DMS 273 treated with DMSO at 0.1 percent for 48 hours (cell line): ENCODE results near the gene CAST.
A peak's percentile ranks its signal among the peaks of the same experiment; 100 is the strongest.
"Not testable (repeated sequence)": the region's sequence is repeated elsewhere in the genome, so short reads cannot be mapped to it uniquely, and the experiment has no call there.

Source experiments
- DNase-seq: peaks from one replicate; lab custom pipeline; 2025; lab: John Stamatoyannopoulos, UW

CAST gene

DNA sequence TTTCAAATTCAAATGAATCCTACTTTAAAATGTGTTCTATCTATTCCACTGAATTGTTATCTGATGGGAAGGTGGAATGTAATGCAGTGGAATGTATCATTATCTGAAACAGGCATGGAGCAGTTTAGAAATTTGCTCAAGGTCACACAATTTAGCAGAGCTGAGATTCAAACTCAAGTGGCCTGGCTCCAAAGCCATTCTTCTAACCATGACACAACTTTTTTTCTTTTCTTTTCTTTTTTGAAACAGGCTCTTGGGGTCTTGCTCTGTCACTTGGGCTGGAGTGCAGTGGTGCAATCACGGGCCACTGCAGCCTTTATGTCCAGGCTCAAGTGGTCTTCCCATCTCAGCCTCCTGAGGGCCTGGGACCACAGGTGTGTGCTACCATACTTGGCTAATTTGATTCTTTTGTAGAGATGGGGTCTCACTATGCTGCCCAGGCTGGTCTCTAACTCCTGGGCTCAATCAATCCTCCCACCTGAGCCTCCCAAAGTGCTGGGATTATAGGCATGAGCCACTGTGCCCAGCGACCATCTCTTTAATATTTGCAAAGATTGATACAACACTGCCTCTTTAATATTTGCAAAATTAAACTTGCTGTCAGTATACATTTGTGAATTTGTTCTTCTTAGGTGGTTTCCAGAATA is 50.0 kb downstream of the CAST start:
- DNase-seq, result no peak

DNA sequence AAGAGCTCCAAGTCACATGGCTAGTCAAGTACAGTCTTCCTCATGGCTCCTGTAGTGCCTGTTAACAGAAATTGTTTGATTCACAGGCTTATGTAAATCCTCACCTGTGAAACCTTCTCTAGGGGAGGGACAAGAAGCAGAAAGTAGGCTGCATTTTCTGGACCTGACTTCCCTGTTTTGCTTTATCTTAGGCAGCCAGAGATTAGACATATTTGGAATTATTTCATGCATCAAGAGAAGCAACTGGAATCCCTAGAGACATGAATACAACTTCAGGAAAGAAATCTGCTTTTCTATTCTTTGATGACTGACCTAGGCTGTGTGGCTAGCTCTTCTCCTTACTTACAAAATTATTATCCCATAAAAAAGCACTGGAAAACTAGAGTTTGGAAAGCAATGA is 52.3 kb downstream of the CAST start:
- no peak for DNase-seq

DNA sequence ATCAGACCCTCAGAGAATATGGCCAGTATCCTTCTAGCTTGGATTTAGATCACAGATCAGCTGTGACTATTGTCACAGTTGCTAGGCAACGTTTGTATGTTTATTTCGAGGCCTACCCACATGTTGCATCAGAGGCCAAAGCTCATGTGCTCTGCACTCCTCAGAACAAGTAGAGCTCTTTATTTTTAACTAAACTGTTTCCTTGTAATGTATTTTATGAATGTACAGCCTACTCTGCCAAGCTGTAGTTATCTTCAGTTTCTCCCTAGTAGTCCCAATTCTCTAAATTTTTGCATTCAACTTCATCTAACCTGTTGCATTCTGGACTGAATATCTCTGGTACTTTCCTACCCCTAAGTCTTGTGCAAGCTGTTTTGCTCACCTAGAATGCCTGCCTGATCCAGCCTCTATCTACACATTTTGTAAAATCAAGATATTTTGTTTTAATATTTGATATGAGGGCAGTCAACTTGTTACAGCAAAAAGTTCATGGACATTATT is 52.8 kb downstream of the CAST start:
- DNase-seq, result no peak

DNA sequence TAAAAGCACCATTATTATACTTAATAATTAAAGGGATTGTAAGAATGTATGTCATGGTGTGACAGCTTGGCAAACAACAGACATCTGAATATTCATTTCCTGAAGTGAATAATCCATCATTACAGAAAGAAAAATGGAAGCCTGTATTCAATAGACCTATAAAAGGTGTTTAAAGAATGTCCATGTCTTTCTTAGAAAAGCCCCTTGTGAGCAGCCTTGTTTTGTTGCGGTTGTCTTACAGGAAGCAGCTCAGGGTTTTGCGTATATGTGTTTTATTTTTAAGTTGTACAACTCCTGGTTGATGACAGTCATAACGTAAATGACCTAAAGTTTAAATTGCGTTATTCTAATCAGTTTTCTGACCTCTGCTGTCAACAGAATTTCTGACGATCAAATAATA is 53.8 kb downstream of the CAST start:
- DNase-seq, result no peak

DNA sequence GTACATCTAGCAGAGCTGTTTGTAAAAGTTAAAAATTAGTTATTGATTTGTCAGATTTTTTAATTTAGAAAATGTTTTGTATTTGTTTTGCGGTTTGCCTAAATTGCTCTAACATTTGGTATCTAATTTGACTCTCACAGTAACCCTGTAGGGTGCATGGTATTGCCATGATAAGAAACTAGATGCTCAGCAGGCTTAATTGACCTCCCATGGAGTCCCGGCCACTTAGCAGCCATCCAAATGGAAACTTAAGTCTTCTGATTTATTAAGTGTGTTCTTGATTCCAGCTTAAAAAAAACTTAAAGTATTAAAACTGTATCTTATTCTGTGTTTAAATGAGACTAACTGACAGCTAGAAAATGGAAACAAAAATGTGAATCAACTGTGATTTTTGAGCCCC is 54.5 kb downstream of the CAST start:
- peak; percentile 13 for DNase-seq

DNA sequence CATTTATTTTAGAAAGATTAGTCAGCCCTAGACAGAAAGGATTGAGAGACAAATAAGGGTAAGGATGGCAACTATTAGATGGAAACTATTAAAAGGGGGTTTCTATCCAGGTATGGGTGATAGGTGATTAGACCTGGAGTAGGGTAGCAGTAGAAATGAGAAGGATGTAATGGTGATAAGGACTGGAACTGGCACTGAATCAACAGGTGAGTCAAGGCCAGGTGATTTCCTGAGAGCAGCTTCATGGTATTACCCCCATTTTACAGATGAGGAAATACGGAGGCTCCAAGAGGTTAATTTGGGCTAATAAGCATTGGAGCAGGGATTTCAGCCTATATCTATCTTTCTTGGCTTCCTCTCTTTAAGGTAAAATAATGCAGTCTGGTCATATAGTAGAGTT is 55.7 kb downstream of the CAST start:
- DNase-seq, result no peak

DNA sequence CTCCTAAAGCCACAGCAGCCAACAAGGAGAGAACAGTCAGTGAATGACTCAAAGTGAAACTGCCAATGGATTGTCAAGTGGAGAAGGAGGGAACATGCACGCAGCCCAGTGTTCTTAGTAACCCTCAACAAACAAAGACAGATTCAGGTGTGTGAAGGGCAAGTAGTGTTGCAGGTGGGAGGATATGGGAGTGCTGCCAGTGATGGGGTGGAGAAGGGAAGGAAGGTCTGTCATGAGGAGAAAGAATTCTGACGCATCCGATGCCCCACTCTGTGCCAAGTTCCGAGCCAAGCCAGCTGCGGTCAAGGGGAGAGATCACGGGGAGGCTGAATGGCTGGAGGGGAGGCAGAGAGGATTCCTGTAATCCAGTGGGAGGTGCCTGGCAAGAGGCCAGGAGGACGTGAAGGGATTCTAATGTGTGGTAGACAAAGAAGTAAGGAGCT is 56.5 kb downstream of the CAST start:
- no peak for DNase-seq

DNA sequence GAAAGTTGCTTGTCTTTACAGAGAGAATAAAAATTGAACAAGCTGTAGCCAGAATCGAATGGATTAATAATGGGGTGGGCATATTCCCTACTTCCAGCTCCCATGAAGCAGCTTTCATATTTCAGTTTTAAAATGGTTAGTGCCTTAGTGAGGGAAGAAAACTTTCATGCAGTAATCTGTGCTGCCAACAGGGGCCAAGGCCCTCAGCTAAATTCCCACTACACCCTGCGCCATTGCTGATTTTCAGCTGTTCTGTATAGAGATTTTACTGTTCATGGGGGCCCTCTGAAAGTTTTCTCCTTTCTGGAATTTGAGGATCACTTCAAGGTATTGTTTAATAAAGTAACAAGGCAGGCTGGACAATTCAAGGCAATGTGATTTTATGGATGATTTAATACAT is 58.2 kb downstream of the CAST start:
- no peak for DNase-seq

DNA sequence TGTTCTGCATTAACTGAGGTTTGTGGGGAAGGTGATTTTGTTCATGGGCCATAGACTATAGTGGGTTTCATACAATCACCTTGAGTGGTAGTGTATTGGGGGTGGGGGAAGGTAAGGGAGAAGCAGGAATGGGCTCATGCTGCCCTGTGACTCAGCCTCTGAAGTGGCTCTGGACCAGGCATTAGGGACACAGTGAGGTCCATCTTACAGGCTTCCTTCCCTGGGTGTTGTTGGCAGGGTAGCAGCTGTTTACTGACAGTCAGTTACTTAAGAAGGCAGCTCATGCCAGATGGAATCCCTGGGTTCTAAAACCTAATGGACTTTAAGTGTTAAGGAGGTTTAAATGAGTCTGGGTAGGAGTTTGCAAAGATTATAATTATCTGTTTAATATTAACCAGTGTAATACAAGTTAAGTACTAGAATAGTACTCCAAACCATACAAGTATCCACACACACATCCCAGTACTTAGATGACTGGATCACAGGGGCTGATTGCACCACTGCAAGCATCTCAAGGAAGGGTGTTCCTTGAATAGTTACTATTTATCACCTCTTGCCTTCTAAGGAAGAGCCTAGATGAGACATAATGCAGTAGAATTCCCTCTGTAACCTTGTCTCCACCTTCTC is 59.3 kb downstream of the CAST start:
- DNase-seq, result peak; percentile 24

DNA sequence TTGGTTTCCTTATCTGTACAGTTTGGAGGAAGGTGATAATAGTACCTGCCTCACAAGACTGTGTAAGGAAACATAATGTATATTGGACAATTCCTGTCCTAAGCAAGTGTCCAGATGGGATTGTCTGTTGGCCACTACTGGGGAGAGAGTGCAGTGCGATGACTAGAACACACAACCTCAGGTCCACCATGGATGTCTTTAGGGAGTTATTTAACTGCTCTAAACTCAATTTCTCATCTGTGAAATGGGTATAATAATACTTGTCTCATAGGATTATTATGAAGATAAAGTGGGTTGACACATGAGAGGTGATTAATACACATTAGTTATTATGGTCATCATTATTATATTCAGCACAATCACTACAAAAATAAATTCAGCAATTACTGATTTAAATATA is 63.1 kb downstream of the CAST start:
- DNase-seq, result no peak

DNA sequence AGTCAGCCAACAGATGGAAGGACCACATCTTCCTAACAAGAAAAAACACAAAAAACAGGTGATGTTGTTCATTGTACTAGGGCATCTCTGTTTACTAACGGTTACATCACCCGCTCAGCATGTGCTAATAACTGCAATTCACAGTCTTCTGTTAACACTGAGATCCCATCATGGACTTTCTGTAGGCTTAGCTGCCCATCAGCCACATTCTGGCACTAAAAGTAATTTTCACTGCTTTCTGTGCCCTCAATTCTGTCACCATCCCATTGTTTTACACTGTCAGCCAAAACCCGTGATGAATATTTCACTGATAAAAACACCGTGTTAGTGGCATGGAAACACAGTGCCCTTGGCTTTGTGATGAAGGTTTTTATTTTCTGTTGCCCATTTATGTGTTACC is 64.6 kb downstream of the CAST start:
- no peak for DNase-seq

DNA sequence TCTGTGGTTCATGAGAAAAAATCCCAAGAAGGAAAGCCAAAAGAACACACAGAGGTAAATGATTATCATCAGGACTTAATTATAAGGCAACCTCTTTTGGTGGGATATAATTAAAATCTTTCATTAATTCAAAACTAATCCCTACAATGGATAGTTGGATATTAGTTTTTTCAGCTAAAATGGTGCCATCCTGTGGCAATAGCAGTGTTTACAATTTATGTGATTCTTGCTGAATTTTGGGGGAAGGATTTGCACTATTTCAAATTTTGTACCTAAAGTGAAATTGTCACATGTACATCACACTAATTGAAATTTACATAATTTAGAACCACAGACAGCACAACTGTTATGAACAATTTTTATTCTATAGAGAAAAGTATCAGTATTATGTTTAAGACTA is 67.0 kb downstream of the CAST start:
- no peak for DNase-seq

DNA sequence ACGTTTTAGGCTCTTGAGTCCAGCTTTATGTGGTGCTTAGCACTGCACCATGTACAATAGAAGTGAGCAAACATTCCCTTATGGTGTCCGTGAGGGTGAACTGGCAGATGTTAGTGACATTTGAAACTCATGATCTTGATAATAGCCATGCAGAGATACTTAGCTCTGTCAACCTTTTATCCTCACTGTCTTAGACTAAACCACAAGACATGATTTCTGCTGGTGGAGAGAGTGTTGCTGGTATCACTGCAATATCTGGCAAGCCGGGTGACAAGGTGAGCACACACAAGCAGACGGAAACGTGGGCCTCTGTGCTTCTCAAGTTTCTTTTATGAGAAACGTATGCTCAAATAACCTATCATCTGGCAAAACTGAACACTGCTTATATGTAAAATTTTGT is 68.4 kb downstream of the CAST start:
- peak; percentile 74 for DNase-seq

DNA sequence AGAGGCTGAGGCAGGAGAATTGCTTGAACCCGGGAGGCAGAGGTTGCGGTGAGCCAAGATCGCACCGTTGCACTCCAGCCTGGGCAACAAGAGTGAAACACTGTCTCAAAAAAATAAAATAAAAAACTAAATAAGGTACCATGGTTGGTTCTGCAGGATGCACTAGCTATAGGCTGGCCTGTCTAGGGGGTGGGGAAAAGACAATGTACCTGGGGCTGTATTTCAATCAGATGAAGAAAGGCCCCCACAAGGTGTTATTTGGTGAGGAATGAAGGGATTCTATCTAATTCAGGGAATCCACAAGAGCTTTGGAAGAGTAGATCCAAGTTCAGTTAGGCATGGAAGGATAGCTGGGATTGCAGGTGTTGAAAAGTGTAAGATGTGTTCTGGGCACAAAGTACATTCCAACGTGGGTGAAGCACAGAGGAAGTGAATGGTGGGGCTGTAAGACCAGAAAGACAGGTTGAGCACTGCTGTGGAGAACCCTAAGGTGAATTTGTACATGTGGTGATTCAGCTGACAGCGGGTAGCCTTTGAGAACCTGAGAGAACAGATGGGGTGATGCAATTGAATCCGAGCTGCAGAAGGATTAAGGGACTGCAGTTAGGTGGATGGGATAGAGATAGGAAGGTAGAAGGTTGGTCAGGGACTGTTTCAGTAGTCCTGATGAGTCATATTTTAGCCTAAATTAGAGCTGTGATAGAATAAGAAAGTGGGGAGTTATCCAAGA is 71.8 kb downstream of the CAST start:
- peak; percentile 74 for DNase-seq

DNA sequence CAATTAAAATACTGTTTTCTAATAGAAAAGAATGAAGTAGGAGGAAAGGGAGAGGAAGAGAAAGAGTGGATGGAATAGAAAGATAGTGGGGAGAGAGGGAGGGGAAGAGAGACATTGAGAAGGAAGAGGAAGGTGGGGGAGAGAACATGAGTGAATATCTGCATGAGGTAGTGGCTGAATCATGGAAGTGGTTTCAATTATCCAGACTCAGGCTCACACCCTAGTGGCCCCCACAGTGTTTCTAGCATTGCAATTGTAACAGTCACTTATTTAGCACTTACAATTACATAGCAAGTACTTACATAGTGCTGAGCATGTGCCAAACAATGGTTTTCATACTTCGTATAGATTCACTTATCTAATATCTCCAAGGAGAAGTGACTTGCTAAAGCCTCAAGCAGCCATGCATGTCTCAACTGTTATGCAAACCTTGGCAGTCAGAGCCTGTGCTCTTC is 72.7 kb downstream of the CAST start:
- DNase-seq, result no peak

DNA sequence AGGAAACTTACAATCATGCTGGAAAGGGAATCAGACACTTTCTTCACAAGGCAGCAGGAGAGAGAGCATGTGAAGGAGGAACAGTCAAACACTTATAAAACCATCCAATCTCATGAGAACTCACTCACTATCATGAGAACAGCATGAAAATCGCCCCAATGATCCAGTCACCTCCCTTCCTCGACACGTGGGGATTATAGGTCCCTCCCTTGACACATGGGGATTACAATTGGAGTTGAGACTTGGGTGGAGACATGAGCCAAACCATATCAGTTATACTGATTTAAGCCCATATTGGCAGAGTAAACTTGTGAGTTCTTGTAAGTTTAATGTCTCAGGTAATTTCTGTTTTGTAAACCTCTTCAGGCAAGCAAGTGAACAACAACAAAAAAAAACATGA is 74.8 kb downstream of the CAST start:
- no peak for DNase-seq

DNA sequence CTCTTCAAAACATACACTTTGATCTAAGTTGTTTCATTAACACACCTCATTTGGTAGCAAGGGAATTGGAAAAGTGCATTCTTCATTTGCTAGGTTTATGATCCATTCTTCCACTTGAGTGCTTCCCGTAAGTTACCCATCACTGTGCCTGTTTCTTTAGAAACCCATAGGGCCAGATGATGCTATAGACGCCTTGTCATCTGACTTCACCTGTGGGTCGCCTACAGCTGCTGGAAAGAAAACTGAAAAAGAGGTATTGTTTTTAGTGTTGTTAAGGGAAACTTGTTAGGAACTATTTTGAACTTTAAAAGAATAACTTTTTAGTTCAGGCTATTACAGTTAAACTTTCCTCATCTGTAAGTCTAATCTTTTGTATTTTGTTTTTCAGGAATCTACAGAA is 78.9 kb downstream of the CAST start:
- DNase-seq, result no peak

DNA sequence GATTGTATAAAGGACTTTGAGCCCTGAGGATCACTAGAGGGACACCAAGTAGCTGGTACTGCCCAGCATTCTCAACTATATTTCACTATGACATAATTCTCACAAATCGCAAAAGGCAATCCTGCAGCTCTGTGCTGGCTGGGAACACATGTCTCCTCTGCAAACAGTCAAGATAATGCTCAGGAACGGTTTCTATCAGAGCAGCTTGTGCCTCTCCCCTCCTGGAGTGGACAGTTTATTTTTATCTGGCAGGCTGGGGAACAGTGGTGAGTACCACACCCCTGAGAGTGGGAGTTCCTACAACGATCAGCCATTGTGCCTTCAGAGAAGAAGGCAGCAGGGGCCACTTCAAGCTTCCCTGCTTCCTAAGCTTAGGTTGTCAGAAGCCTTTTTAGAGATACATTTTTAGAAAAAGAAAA is 79.7 kb downstream of the CAST start:
- no peak for DNase-seq

DNA sequence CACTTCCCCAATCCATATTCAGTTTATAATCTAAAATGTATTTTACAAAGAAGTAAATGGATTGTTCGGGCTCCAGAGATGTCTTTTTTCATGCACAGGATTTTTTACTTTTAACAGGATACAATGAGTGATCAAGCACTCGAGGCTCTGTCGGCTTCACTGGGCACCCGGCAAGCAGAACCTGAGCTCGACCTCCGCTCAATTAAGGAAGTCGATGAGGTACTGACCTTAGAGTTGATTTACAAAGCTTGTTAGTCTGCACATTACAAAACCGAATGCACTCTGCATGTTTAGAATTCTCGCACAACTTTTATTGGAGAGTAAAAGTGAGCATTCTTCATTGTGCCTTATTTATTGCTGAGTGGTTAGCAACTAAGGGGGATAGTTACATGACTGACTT is 80.4 kb downstream of the CAST start:
- no peak for DNase-seq

DNA sequence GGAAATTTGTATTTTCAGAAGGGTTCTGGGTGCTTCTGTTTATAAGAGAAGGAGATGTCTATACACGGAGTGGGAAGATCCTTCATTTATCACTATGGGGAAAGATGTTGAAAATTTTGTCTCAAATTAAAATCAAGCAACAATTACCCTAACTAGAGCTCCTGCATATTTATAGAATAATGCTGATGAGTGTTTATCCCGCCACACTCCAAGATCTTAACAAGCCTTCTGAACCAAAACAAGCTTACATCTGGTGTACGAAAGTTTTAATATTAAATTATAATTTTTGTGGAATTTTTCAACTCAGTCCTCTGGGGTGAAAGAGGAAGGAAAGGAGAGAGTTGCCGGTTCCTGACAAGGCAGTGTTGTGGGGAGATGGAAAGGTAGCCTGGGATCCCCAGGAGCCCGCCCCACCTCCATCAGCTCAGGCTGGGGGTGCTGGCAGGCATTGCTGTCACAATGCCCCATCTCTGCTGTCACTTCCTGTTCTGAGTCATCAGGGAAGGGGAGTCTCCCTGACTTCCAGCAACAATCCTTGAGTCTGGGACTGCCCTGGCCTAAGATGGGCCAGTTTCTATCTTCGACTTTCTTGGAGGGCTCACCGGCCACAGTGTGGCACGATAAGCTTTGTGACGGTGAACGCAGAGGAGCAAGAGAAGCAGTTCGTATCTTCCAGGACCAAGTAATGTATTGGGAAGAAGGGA is 81.0 kb downstream of the CAST start:
- DNase-seq, result no peak

DNA sequence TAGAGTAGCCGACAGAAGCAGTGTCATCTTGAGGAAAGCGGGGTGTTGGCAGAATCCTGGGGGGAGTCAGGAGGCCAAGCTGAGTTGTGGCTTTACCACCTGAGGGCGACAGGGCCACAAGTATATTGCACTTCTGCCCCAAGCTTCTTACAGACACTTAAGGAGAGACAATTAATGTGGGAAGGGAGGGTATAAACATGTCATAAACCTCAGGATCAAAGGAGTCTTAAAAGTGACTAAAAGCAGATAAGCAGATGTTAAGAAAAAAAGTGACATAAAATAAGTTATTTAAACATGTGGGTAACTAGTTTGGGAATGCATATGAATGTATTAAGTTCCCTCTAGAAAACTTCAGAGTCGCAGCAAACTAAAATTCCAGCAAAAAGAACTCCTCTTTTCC is 81.6 kb downstream of the CAST start:
- DNase-seq, result no peak

DNA sequence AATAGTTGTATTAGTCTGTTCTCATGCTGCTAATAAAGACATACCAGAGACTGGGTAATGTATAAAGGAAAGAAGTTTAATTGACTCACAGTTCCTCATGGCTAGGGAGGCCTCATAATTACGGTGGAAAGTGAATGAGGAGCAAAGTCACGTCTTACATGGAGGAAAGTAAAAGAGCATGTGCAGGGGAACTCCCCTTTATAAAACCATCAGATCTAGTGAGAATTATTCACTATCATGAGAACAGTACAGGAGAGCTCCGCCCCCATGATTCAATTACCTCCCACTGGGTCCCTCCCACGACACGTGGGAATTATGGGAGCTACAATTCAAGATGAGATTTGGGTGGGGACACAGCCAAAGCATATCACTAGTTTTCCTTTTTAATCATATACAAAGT is 82.0 kb downstream of the CAST start:
- DNase-seq, result not testable (repeated sequence)

DNA sequence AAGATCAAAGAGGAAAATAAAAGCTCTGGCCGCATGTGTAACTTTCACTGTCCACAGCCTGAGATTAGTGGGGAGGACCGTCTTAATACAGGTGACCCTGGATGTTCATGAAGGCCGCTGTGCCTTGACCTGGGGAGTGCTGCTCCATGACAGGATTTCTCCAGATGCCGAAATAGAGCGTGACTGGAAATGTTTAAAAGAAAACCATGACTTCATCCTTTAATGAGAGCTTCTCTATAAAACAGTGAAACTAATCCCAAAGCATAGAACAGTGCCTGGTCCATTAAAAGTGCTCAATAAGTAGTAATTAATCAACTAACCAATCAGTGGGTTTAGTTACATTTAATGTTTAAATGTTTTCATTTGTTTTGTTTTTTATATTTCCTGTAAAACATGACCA is 82.8 kb downstream of the CAST start:
- no peak for DNase-seq
